H7 (cell line): ENCODE results near the gene PPP2R5E. TPM values are rescaled to one million over a fixed set of nuclear protein-coding genes. Genes with fewer than 3 reads are reported as not detected.

Source experiments
- DNase-seq: peaks from one replicate; pipeline ENCODE4 v3.0.0; 2012
- H3K27me3 ChIP-seq: 2 replicates; pipeline ENCODE4 v1.6.0; 2011; ENCODE audit warnings: mild to moderate bottlenecking, low read length; ENCODE audit not compliant: control insufficient read depth, insufficient read depth
- H3K36me3 ChIP-seq: replicated peaks from 2 replicates; pipeline ENCODE4 v1.5.1; 2011; ENCODE audit warnings: low read length; ENCODE audit not compliant: control insufficient read depth, insufficient read depth
- H3K4me3 ChIP-seq: 2 replicates; pipeline ENCODE4 v1.5.1; 2011; ENCODE audit warnings: low read depth, mild to moderate bottlenecking, control low read depth, low read length, moderate library complexity; ENCODE audit not compliant: insufficient read depth
- total RNA-seq: library from RNA; depleted of rRNA; stranded (reverse); fragments of >200 nt; shearing (Covaris generic); gene quantifications from 2 replicates; pipeline ENCODE4 v1.2.3, GENCODE V29; 2014

The PPP2R5E gene
- total RNA-seq, 1 experiment from 2014 or later: 18.6 TPM

DNA sequence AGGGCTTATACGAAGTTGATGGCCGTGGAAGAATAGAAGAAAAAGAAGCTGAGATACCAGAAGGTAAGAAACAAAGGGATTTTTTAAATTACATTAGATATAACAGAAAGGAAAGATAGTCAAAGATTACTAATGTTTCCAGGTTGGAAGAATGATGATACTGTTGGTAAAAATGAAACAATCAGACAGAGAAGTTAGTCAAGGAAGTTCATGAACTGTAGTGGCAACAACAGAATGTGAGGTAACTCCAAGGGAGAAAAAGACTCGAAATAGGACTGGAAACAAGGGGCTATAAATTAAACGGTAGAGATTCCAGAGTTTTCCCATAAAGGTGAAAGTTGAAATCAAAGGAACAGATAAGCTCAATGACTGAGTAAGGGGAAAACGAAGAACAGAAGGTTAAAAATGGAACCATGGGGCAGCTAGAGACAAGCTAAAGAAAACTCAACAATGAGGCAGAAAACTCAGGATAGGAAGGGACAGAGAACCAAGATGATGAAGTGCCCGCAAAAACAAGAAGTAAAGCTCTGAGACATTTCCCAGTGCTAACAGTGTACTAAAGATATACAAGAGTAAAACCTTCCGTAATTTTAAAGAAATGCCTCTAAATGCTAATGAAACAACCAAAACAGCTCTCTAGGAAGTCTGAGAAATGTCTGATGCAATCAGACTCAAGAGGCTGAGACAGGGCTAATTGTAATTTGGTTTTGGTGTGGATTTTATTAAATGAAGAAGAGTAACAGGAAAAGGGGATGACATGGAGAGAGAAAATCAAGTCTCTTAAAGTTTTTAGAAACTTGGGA, 70.0 kb downstream of the PPP2R5E start:
- no peak for DNase-seq
- no peaks in the 10 kb centered on the region for H3K27me3 ChIP-seq
- H3K4me3 ChIP-seq: no peak overlapping the region
- no peaks in the 10 kb centered on the region for H3K36me3 ChIP-seq

DNA sequence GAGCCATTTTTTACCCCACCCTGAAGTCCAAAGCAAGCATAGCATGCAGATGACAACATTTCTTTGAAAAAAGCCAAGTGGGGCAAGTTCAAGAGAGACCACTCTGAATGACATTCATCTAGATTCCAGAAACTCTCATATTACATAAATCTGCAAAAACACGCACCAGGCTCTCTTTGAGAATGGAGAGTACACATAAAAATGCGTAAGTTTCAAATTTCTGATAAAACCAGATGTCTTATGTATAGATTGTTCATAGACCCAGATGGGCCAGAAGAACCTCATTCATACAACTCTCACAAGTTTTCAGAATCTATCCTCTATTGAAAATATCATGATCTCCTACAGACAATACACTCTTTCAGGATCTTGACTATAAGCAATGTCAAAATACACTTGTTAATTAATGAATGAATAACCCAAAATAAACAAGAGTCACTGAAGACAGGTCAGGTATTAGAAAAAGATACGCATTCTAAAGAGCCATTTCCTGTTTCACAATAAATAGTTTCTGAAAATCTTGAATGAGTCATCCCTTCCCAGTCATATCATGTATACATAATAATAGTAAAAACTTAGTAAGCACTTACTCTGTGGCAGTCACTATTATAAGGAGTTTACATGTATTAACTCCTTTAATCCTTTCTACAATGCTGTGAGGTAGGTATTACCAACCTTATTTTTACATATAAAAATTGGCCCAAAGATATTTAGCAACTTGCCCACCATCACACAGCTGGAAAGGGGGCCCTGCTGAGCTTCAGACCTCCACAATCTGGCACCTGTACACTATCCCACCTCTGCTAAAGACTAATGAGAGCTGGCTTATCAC, 72.0 kb downstream of the PPP2R5E start:
- Histone ChIP-seq H3K36me3 (no peaks in the 10 kb centered on the region), H3K4me3 (no peak overlapping the region), H3K27me3 (no peaks in the 10 kb centered on the region)
- DNase-seq: no peak

DNA sequence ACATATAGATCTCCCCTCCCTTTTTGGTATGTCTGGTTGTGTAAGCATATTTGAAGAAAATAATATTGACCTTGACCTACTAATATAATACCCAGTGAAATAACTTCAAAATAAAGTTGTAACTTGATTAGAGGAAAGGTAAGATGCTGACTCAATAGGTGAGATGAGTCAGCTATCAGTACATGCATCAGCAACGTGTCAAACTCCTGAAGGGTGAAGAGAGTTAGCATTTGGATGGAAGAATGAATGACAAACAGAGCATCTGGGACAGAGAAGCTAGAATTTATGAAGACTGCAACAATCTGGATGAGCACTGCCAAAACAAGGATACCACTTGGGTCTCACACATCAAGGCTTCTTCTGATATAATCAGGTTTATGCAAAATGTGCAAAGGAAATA, 74.9 kb downstream of the PPP2R5E start:
- Histone ChIP-seq H3K36me3 (no peaks in the 10 kb centered on the region), H3K27me3 (no peaks in the 10 kb centered on the region), H3K4me3 (no peak overlapping the region)
- DNase-seq: no peak

DNA sequence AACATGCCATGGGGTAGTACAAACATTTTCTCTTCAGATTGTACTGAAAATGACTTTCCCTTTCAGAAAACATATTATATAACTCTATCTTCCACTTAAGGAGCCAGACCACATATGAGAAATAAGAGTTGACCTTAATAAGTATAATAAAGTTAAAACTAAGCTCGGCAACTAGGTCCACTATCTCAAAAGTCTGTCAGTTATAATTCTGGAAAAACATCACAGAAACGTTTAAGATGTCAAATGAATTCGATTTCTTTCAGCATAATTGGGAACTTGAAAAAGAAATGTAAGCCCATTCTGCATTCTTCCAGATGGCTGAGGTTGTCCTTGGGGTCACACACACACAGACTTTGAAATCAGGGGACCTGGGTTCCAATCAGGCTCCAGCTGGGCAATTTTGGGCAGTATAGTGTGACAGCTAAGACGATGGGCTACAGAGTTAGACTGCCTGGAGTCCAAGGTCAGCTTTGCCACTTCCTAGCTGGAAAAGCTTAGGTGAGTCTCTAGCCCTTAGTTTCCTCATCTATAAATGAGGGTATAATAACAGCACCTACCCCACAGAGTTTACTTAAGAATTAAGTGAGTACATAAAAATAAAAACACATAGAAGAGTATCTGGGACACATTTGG, 75.6 kb downstream of the PPP2R5E start:
- Histone ChIP-seq H3K4me3 (no peak overlapping the region), H3K36me3 (no peaks in the 10 kb centered on the region), H3K27me3 (no peaks in the 10 kb centered on the region)
- no peak for DNase-seq

DNA sequence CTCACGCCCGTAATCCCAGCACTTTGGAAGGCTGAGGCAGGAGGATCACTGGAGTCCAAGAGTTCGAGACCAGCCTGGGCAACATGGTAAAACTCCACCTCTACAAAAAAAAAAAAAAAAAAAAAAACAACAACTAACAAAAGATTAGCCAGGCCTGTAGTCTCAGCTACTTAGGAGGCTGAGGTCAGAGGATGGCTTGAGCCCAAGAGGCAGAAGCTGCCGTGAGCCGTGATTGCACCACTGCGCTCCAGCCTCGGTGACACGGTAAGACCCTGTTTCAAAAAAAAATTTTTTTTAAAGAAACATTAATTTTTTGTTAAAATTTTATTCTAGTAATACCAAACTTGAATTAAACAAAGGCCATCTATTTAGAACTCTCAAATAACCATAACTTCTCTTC, 77.8 kb downstream of the PPP2R5E start:
- DNase-seq: no peak
- no peaks in the 10 kb centered on the region for H3K36me3 ChIP-seq
- no peaks in the 10 kb centered on the region for H3K27me3 ChIP-seq
- no peak overlapping the region for H3K4me3 ChIP-seq

DNA sequence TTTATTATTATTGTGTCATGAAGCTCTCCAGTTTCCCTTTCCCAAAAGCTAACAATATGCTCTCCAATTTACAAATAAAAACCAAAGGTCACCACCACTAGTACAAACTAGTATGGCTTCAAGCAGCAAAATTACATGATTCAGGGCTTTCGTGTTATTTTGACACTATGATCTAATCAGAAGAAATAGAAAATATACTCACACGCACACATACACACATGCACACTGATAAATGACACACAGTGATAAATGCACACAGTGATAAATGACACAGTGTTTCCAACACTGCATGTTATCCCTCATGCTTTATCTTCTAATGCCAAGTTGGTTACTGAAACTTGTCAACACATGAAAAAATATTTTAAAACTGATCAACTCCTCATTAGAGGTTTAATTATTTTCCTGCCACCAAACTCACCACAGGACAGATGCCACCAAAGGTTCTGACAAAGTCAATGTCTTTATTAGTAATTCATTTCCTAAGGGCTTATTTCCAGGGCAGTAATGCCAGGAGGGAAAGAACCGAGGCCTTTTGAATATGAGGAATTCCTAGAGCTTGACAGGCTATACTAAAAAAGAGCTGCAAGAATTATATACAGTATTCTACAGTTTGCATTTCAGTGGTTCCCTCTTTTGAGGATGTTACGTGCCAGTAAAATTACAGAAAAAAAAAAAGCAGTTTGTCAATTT, 82.4 kb downstream of the PPP2R5E start:
- no peaks in the 10 kb centered on the region for H3K27me3 ChIP-seq
- no peaks in the 10 kb centered on the region for H3K36me3 ChIP-seq
- H3K4me3 ChIP-seq: no peak overlapping the region
- no peak for DNase-seq

DNA sequence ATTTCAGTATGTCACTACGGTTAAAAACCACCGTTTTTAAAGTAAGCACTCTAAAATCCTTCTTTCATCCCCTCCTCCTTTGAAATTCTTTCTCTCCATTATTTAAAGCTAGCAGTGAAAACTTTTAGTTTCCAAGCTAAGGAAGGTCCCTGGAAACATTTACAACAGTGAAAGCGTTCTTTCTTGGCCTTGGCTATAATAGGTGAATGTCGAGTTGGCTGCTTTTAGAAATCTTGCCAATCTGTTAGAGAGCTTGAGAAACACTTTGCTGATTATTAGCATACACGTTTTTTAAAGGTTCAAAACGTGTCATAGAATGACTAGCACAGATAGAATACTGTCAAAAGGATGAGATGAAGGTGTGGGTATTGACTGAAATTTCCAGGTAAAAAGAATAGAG, 83.4 kb downstream of the PPP2R5E start:
- Histone ChIP-seq H3K36me3 (no peaks in the 10 kb centered on the region), H3K27me3 (no peaks in the 10 kb centered on the region), H3K4me3 (no peak overlapping the region)
- no peak for DNase-seq

DNA sequence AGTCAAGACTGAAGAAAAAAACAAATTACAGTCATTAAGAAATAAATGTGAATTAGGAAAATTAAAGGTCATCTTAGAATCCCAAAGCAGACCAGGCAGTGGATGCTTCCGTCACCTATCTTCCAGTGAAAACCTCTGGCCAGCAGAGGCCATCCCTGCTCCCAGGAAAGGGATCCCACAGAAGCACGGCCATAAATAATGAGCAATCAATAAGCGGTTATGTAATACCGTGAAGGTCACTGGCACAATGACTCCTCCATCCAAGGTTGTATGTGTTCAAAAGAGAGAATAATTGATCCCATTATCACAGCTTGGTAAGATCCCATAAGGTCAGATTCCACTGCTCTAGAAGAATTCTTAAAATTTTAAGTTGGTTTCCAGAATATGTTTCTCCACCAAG, 85.7 kb downstream of the PPP2R5E start:
- no peaks in the 10 kb centered on the region for H3K36me3 ChIP-seq
- H3K27me3 ChIP-seq: no peaks in the 10 kb centered on the region
- DNase-seq: no peak
- no peak overlapping the region for H3K4me3 ChIP-seq

DNA sequence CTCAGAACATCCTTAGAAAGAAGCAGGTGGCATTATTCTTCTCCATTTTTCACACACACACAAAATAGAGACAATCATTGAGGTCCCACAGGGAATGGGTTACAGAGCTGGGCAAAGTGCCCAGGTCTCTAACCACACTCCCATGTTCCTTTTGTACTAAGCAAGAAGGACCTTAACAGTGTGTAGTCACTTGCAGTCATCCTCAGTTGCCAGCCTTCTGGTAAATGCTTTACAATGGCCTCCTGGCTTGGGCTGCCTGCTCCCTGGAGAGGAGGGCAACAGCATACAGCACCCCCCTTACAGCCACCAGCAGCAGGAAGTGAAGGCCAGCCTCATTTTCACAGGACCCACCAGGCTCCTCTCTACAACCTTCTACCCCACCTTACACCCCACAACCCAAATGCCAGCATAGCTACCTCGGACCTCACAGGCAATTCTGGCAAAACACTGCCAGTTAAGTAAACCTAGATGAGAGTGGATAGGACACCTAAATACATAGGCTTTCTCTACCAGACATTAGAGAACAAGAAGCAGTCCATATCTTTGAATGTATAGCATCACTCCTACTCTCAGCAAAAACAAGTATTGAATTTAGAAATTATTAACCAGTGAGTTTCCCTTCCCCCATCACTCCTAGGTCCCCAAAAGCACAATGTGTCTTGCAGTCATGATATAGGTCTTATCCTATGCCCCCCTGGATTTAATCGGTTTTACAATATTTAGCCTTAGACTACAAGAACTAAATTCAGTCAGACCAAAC, 88.1 kb downstream of the PPP2R5E start:
- DNase-seq: no peak
- Histone ChIP-seq H3K36me3 (no peaks in the 10 kb centered on the region), H3K4me3 (no peak overlapping the region), H3K27me3 (no peaks in the 10 kb centered on the region)

DNA sequence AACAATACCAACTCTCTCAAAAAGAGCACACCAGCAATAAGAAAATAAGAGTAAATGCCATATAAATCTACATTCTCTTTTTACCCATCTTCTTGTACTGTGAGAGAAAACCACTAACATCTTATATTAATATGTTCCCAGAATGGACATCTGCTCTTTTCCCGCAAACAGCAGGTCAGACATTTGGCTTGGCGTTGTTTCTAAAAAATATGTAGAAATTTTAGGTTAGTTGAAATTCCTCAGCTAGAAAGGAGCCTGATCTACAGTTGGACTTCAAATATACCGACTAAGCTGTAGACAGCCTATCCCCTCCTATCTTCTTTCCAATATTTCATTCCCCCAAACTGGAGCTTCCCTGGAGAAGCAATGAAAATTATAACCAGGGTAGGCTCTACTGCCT, 88.7 kb downstream of the PPP2R5E start:
- no peak overlapping the region for H3K4me3 ChIP-seq
- DNase-seq: no peak
- no peaks in the 10 kb centered on the region for H3K27me3 ChIP-seq
- H3K36me3 ChIP-seq: no peaks in the 10 kb centered on the region

DNA sequence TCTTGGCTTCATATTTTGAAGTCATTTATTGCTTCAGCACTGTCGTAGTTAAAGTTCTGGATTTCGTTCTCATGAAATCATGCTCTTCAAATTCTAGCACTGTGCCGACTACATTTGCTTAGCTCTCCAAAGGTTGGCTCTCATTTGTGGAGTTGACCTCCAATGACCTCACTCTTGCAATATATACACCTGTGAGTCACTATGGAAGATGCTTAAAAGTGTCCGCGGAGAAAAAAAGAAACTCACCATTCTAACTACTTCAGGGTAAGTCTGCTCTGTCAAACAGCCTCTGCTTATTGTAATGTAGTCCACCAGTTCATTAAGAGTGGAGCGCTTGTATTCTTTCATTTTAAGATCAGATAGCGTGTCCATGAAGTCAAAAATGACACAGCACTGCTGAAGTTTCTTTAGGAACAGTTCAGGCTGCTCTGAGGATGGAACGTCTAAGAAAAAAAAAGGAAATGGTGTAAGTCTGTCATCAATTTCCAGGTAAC, 89.7 kb downstream of the PPP2R5E start:
- DNase-seq: no peak
- H3K27me3 ChIP-seq: no peaks in the 10 kb centered on the region
- no peaks in the 10 kb centered on the region for H3K36me3 ChIP-seq
- no peak overlapping the region for H3K4me3 ChIP-seq

DNA sequence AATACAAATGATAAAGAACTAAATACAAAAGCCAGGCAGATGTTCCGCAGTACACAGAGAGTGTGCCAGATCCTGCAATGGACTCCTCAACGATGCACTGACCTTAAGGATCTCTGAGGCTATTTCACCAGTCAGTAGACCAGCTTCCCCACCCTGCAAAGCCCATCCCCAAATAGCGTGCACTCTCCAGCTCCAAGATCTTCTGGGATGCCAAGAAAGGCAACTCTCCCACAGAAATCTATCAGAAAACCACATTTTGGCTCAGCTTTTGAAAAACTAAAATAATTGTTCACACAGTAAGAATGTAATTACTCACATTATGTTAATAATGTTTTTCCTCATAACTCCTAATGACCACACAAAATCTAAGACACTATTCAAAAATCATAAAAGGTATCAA, 90.4 kb downstream of the PPP2R5E start:
- no peaks in the 10 kb centered on the region for H3K27me3 ChIP-seq
- DNase-seq: no peak
- no peaks in the 10 kb centered on the region for H3K36me3 ChIP-seq
- H3K4me3 ChIP-seq: no peak overlapping the region

DNA sequence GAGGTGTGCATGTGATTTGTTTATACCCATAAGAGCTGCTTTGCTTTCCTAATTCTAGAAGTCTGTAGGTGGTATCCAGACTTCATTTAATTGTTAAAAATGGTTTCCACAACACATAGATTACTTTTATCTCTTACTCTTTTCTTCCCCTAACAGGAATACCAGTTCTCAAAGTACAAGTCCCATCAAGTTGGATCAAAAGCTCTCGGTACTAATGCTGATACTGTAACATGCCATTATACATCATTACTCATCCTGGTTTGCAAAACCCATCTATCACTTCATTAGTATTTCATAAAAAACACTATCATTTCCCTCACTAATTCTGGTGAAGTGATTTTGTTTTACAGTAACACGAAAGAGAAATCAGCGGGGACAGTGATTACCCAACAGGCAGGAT, 94.3 kb downstream of the PPP2R5E start:
- no peak for DNase-seq
- Histone ChIP-seq H3K4me3 (no peak overlapping the region), H3K36me3 (no peaks in the 10 kb centered on the region), H3K27me3 (no peaks in the 10 kb centered on the region)

DNA sequence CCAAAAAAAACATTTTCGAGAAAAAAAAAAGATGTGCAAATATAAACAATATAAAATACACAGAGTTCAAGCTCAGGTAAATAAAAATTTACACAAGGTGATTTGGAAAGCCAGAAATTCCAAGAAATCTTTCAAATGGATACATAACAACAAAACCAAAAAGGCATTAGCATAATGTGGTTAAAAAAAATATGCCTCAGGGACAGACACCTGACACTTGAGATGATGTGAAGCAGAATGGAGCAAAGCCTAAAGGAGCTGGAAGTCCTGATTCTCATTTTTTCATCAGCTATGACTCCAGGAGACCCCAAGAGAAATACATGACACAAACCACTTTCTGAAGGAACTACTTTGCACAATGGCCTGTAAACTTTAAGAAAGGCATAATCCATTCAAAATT, 98.6 kb downstream of the PPP2R5E start:
- Histone ChIP-seq H3K27me3 (no peaks in the 10 kb centered on the region), H3K4me3 (no peak overlapping the region), H3K36me3 (no peaks in the 10 kb centered on the region)
- no peak for DNase-seq
